GM12878 (cell line): ENCODE measurements around the gene NHERF2. TPM values are rescaled to one million over a fixed set of nuclear protein-coding genes. Genes with fewer than 3 reads are reported as not detected.

Source experiments
- ATF2 ChIP-seq: IDR thresholded peaks from 2 replicates; pipeline ENCODE4 v1.6.1; 2012; ENCODE audit warnings: low read length, inconsistent platforms
- BHLHE40 ChIP-seq, 2 experiments: fragments of 450-650 bp in 1 of 2; IDR thresholded peaks; 2 replicates each; pipeline ENCODE4 v1.6.1; 2011 to 2017; ENCODE audit warnings: low read depth in 2 of 2, borderline replicate concordance in 1 of 2, improper control_type of control experiment in 1 of 2, low read length in 1 of 2, mild to moderate bottlenecking in 1 of 2
- CHD1 ChIP-seq: IDR thresholded peaks from 2 replicates; pipeline ENCODE4 v1.6.1; 2012; ENCODE audit warnings: low read depth, low read length, improper control_type of control experiment
- CTCF ChIP-seq, 3 experiments: IDR thresholded peaks in 2 of 3; conservative IDR thresholded peaks in 1 of 3; 2 replicates each; pipeline ENCODE4 v1.5.1; 2011; ENCODE audit warnings: low read depth in 3 of 3, low read length in 3 of 3, mild to moderate bottlenecking in 3 of 3, control low read depth in 2 of 3, moderate library complexity in 2 of 3, inconsistent platforms in 1 of 3, mixed read lengths in 1 of 3; ENCODE audit not compliant: control insufficient read depth in 2 of 3, insufficient read depth in 1 of 3; ENCODE audit errors: extremely low read depth in 1 of 3
- SKIL ChIP-seq: fragments of 450-650 bp; IDR thresholded peaks from 2 replicates; pipeline ENCODE4 v1.6.1; 2017; ENCODE audit warnings: mild to moderate bottlenecking, low read depth, inconsistent platforms; ENCODE audit not compliant: poor library complexity, severe bottlenecking
- SRF ChIP-seq, 2 experiments: IDR thresholded peaks; 2 replicates each; pipeline ENCODE4 v1.6.1; 2011; ENCODE audit warnings: low read depth in 2 of 2, low read length in 2 of 2, mild to moderate bottlenecking in 1 of 2, moderate library complexity in 1 of 2
- polyA plus RNA-seq, 11 experiments: library from polyadenylated mRNA; depleted of rRNA in 4 of 11; unstranded in 6 of 11; stranded (reverse) in 5 of 11; fragments of >200 nt; fragmentation: Nextera tagmentation in 4 of 11; fragmentation: Illumina TruSeq in 1 of 11; extraction: Ambion mirVana in 4 of 11; extraction: Trizol in 1 of 11; gene quantifications; 1 replicate in 1 of 11; 2 replicates in 10 of 11; pipeline versions ENCODE4 v1.2.1 to v1.2.3, GENCODE V29; 2011 to 2016; ENCODE audit warnings: inconsistent platforms in 2 of 11, missing spikeins in 2 of 11, low read depth in 1 of 11
- total RNA-seq, 4 experiments: library from RNA; depleted of rRNA in 3 of 4; stranded (reverse); fragments of >200 nt in 3 of 4; fragmentation: Illumina TruSeq in 1 of 4; extraction: Trizol in 1 of 4; gene quantifications; 2 replicates each; pipeline versions ENCODE4 v1.2.1 to v1.2.3, GENCODE V29; 2013 to 2021

NHERF2 gene
- total and polyA plus RNA-seq, 10 of the 15 experiments (the other 5 are each of a cell fraction or from before 2014, with no cell fraction given) = 0.05 to 0.31 (median 0.08) TPM; not detected in 4

GRCh38 chr16:2075631-2076030 lies 48.9 kb downstream of the NHERF2 start (continued):
- no peak for TF ChIP-seq SKIL
- no peak for TF ChIP-seq BHLHE40 (IDR thresholded peaks at IDR 0.05; ENCODE audit: borderline replicate concordance in 1 of 2, low read depth in 2 of 2, low read length in 1 of 2)
- TF ChIP-seq SRF (IDR thresholded peaks at IDR 0.05; ENCODE audit: low read depth in 2 of 2, low read length in 2 of 2) = no peak
- TF ChIP-seq ATF2 = no peak
- TF ChIP-seq CHD1 = no peak
- no peak for TF ChIP-seq CTCF (IDR thresholded peaks at IDR 0.05 in 2 of 3, conservative IDR thresholded peaks at IDR 0.05 in 1 of 3; ENCODE audit: control insufficient read depth in 2 of 3, extremely low read depth in 1 of 3, insufficient read depth in 1 of 3, low read depth in 3 of 3, low read length in 3 of 3)
